ENCODE data around the gene RBM18. TPM values are rescaled to one million over a fixed set of nuclear protein-coding genes. Genes with fewer than 3 reads are reported as not detected.

Gene RBM18
- total and polyA plus RNA-seq, 2 experiments from 2014 or later, result 9.3 to 25.5 TPM

DNA sequence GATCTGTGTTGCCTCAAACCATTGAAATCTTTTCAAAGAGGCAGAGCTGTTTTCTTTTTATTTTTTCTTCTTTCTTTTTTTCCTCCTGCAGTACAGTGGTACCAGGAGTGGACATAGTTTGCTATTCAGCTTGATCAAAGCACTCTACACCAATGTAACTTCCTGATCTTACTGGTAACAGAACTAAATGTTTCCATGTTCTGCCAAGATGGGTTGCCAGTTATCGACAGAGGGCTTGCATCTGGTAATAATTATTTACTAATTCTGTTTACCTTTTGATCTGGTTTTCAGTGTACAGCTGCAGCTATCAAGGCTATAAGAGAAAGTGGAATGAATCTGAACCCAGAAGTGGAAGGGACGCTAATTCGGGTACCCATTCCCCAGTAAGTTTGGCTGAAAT, 26.8 kb upstream of the RBM18 start:
- Mint-ChIP-seq H3K27me3 (ENCODE audit: insufficient read depth, low read depth, poor library complexity) (no peaks in the 10 kb centered on the region), H3K36me3 (ENCODE audit: low read depth) (peaks cover 44% of the 10 kb centered on the region), H3K4me3 (no peak overlapping the region), H3K4me1 (no peaks in the 10 kb centered on the region; the same call in 2 of the 3 replicates), H3K9me3 (no peaks in the 10 kb centered on the region), H3K27ac (no peak overlapping the region)
- Histone ChIP-seq H3K4me2 (no peak overlapping the region), H3K4me3 (no peak overlapping the region), H3F3A (replicated peaks; ENCODE audit: low read depth) (no peaks in the 10 kb centered on the region), H3K4me1 (ENCODE audit: insufficient read depth) (no peaks in the 10 kb centered on the region), H3K36me3 (ENCODE audit: insufficient read depth) (peaks cover 31% of the 10 kb centered on the region), H3K27ac (ENCODE audit: low read depth) (no peak overlapping the region), H4K20me1 (replicated peaks; ENCODE audit: insufficient read depth) (peaks cover 19% of the 10 kb centered on the region), H3K79me2 (replicated peaks; ENCODE audit: insufficient read depth) (0 out of 2 replicates have a peak, but pooled peaks cover 3% of the 10 kb centered on the region), H2AFZ (no peak overlapping the region), H3K9me2 (ENCODE audit: insufficient read depth) (no peaks in the 10 kb centered on the region), H3K27me3 (ENCODE audit: insufficient read depth) (no peaks in the 10 kb centered on the region)
- DNase-seq (ENCODE audit: low spot score) (no peak), ATAC-seq (no peak)
- TF ChIP-seq, protein P1, sequence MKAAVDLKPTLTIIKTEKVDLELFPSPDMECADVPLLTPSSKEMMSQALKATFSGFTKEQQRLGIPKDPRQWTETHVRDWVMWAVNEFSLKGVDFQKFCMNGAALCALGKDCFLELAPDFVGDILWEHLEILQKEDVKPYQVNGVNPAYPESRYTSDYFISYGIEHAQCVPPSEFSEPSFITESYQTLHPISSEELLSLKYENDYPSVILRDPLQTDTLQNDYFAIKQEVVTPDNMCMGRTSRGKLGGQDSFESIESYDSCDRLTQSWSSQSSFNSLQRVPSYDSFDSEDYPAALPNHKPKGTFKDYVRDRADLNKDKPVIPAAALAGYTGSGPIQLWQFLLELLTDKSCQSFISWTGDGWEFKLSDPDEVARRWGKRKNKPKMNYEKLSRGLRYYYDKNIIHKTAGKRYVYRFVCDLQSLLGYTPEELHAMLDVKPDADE (IDR thresholded peaks at IDR 0.05), result no peak
- TF ChIP-seq NANOG (IDR thresholded peaks at IDR 0.05; ENCODE audit: borderline replicate concordance) (no peak), EZH2 (IDR thresholded peaks at IDR 0.05; ENCODE audit: low read depth, unreplicated experiment) (no peak), POLR2AphosphoS5 (IDR thresholded peaks at IDR 0.05; ENCODE audit: low read depth) (no peak)

DNA sequence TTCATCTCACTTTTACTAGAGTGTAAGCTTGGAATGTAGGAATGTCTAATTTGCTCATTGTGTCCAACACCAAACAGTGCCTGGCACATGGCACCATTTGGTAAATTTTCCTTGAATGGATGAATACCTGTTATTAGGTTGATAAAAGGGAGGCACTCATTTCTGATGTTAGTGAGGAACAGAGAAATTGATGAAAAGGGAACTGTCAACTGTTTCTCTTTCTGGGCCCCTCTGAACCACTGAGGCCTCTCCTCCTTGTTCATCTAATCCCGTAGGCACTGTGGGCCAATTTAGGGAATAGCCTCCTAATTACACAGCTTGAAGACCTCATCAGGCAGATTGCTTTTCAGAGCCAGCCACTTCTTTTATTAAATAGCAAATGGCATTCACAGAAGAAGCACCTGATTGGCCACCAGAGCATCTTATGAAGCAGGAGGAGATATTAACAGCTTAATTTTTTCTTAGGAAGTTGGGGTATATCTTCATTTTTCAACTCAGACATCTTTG, 22.6 kb upstream of the RBM18 start:
- Histone ChIP-seq H3K4me2 (no peak overlapping the region), H3K4me3 (no peak overlapping the region), H3K27ac (ENCODE audit: low read depth) (no peak overlapping the region), H3K36me3 (ENCODE audit: insufficient read depth) (peaks cover 35% of the 10 kb centered on the region; the same call in 1 of the 2 replicates), H3K27me3 (ENCODE audit: insufficient read depth) (no peaks in the 10 kb centered on the region), H3K9me2 (ENCODE audit: insufficient read depth) (no peaks in the 10 kb centered on the region), H3F3A (replicated peaks; ENCODE audit: low read depth) (no peaks in the 10 kb centered on the region), H4K20me1 (replicated peaks; ENCODE audit: insufficient read depth) (peaks cover 17% of the 10 kb centered on the region; the same call in 1 of the 2 replicates), H3K79me2 (replicated peaks; ENCODE audit: insufficient read depth) (no peaks in the 10 kb centered on the region), H3K4me1 (ENCODE audit: insufficient read depth) (peaks cover 9% of the 10 kb centered on the region), H2AFZ (no peak overlapping the region)
- ATAC-seq (no peak), DNase-seq (ENCODE audit: low spot score) (no peak)
- no peak for TF ChIP-seq STAT1 (IDR thresholded peaks at IDR 0.05; ENCODE audit: unreplicated experiment)
- peaks cover 7% of the 10 kb centered on the region for H3K4me1 Mint-ChIP-seq
- H3K9me3 Mint-ChIP-seq, result no peaks in the 10 kb centered on the region
- no peaks in the 10 kb centered on the region for H3K27me3 Mint-ChIP-seq (ENCODE audit: insufficient read depth, low read depth, poor library complexity)
- no peak overlapping the region for H3K27ac Mint-ChIP-seq
- peaks cover 19% of the 10 kb centered on the region for H3K36me3 Mint-ChIP-seq (ENCODE audit: low read depth)
- H3K4me3 Mint-ChIP-seq, result no peak overlapping the region

DNA sequence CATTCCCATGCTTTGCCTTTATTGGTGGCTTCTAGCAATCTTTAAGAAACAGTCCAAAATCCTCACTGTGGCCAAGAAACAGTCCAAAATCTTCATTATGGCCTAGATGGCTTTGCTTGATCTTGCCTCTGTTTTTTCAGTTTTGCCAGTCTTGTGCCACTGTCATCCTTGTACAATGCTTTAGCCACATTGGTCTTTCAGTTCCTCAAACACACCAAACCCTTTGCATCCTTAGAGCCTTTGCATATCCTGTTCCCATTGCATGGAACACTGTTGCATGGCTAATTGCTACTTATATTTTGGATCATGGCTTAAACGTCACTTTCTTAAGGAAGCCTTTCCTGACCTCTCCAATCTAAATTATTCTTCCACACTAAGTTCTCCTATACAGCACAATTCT, 22.1 kb upstream of the RBM18 start:
- Histone ChIP-seq H3K4me3 (no peak overlapping the region), H2AFZ (no peak overlapping the region), H3K27me3 (ENCODE audit: insufficient read depth) (no peaks in the 10 kb centered on the region), H3F3A (replicated peaks; ENCODE audit: low read depth) (no peaks in the 10 kb centered on the region), H3K4me2 (no peak overlapping the region), H3K36me3 (ENCODE audit: insufficient read depth) (peaks cover 32% of the 10 kb centered on the region; the same call in 1 of the 2 replicates), H3K27ac (ENCODE audit: low read depth) (no peak overlapping the region), H3K79me2 (replicated peaks; ENCODE audit: insufficient read depth) (no peaks in the 10 kb centered on the region), H3K4me1 (ENCODE audit: insufficient read depth) (peaks cover 14% of the 10 kb centered on the region), H4K20me1 (replicated peaks; ENCODE audit: insufficient read depth) (peaks cover 15% of the 10 kb centered on the region; the same call in 1 of the 2 replicates), H3K9me2 (ENCODE audit: insufficient read depth) (no peaks in the 10 kb centered on the region)
- ATAC-seq (no peak), DNase-seq (ENCODE audit: low spot score) (no peak)
- Mint-ChIP-seq H3K9me3 (no peaks in the 10 kb centered on the region), H3K4me1 (peaks cover 12% of the 10 kb centered on the region), H3K27me3 (ENCODE audit: insufficient read depth, low read depth, poor library complexity) (no peaks in the 10 kb centered on the region), H3K4me3 (no peak overlapping the region), H3K27ac (no peak overlapping the region), H3K36me3 (ENCODE audit: low read depth) (peaks cover 16% of the 10 kb centered on the region; the same call in 2 of the 3 replicates)
- TF ChIP-seq ZNF331 (CRISPR knock-in tag; IDR thresholded peaks at IDR 0.05; ENCODE audit: low read depth) (no peak), POLR2AphosphoS5 (IDR thresholded peaks at IDR 0.05; ENCODE audit: low read depth) (no peak), STAT1 (IDR thresholded peaks at IDR 0.05; ENCODE audit: unreplicated experiment) (no peak)
- TF ChIP-seq, protein P2, sequence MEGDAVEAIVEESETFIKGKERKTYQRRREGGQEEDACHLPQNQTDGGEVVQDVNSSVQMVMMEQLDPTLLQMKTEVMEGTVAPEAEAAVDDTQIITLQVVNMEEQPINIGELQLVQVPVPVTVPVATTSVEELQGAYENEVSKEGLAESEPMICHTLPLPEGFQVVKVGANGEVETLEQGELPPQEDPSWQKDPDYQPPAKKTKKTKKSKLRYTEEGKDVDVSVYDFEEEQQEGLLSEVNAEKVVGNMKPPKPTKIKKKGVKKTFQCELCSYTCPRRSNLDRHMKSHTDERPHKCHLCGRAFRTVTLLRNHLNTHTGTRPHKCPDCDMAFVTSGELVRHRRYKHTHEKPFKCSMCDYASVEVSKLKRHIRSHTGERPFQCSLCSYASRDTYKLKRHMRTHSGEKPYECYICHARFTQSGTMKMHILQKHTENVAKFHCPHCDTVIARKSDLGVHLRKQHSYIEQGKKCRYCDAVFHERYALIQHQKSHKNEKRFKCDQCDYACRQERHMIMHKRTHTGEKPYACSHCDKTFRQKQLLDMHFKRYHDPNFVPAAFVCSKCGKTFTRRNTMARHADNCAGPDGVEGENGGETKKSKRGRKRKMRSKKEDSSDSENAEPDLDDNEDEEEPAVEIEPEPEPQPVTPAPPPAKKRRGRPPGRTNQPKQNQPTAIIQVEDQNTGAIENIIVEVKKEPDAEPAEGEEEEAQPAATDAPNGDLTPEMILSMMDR (conservative IDR thresholded peaks at IDR 0.05; ENCODE audit: low read depth in 2 of 2), result no peak

Data from GM23338 (cell line).